Effector memory CD4-positive, alpha-beta T cell (primary cell): Measurements from ENCODE around the gene ZNF286A.
"Not testable (repeated sequence)": the region's sequence is repeated elsewhere in the genome, so short reads cannot be mapped to it uniquely, and the experiment has no call there.

Source experiments
- DNase-seq, 3 donors: peaks; one replicate each; pipeline ENCODE4 v3.0.0-alpha.2; 2020
- H3K27ac ChIP-seq: 2 replicates; pipeline ENCODE4 v1.7.0; 2013; ENCODE audit warnings: mild to moderate bottlenecking, low read length, moderate library complexity; ENCODE audit not compliant: insufficient read depth, poor library complexity, severe bottlenecking
- H3K27me3 ChIP-seq: replicated peaks from 2 replicates; pipeline ENCODE4 v1.7.0; 2013; ENCODE audit warnings: mild to moderate bottlenecking, low read length; ENCODE audit not compliant: insufficient read depth, control insufficient read depth, poor library complexity, severe bottlenecking
- H3K36me3 ChIP-seq: 2 replicates; pipeline ENCODE4 v1.7.0; 2013; ENCODE audit warnings: mild to moderate bottlenecking, low read length, moderate library complexity; ENCODE audit not compliant: control insufficient read depth, insufficient read depth
- H3K4me1 ChIP-seq: 2 replicates; pipeline ENCODE4 v1.7.0; 2013; ENCODE audit warnings: low read length, mild to moderate bottlenecking; ENCODE audit not compliant: control insufficient read depth, insufficient read depth, poor library complexity, severe bottlenecking
- H3K4me3 ChIP-seq: 2 replicates; pipeline ENCODE4 v1.7.0; 2013; ENCODE audit warnings: low read length, low read depth, mild to moderate bottlenecking; ENCODE audit not compliant: insufficient read depth, poor library complexity, severe bottlenecking
- H3K9me3 ChIP-seq: 2 replicates; pipeline ENCODE4 v1.7.0; 2013; ENCODE audit warnings: mild to moderate bottlenecking, low read length, moderate library complexity; ENCODE audit not compliant: control insufficient read depth

Gene ZNF286A

DNA sequence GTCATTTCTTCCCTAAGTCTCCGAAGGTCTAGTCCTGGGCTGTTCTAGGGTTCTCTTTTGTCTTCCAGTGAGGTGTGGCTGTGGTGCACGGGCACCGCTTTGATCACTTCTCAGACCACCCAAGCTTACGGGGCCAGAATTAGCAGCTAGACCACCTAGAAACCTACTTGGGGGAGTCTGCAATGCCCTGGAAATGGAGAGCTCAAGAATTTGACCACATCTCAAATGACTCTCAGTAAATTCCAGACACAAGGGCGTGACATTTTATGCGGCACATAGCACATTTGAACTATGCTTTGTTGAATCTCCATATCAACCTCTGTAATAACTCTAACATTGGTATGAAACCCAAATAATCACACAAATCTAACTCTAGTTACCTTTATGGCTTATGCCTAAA lies 40.3 kb upstream of the ZNF286A start:
- H3K4me1 ChIP-seq = no peaks in the 10 kb centered on the region
- DNase-seq = no peak
- H3K27ac ChIP-seq = no peak overlapping the region

DNA sequence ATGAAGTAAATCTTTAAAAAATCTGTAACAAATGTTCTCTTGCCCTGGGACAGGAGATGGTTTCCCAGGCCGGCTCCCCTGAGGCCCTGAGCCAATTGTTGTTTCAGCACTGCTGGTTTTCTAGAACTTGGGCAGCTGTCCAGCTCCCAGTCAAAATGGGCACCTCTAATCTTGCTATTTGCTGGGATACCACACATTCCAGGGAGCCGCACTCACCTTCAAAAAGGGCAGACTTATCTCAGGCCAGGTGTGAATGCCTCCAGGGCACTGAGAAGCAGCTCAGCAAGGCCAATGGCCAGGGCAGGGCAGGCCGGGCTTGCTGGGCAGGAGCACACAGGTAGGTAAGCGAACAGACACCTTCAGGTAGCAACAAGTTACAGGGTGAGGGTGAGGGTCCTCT lies 39.9 kb upstream of the ZNF286A start:
- no peak for DNase-seq

More for the DNA sequence above, 40.3 kb upstream of the ZNF286A start:
- Histone ChIP-seq H3K9me3 (no peaks in the 10 kb centered on the region), H3K36me3 (no peaks in the 10 kb centered on the region), H3K27me3 (no peaks in the 10 kb centered on the region), H3K4me3 (no peak overlapping the region)

DNA sequence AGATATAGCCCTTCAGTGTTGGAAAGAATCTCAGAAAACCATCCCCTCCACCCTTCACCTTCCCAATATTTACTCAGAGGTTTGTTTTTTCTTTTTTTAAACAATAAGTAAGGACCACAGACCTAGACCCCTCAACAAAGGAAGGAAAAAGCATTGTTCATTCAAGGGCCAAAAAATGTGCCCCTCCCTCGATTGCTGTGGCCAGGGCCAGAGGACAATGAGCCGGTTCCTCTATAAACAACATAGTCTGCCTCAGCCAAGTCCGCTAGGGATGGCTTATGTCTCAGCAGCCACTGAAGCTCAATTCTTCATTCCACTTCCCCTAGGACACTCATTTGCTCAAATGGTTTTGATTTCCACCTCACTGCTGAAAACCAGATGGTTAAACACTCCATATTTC lies 39.5 kb upstream of the ZNF286A start:
- no peaks in the 10 kb centered on the region for H3K36me3 ChIP-seq
- no peak for DNase-seq
- H3K27ac ChIP-seq = no peak overlapping the region
- no peak overlapping the region for H3K4me3 ChIP-seq
- no peaks in the 10 kb centered on the region for H3K27me3 ChIP-seq
- no peaks in the 10 kb centered on the region for H3K9me3 ChIP-seq
- no peaks in the 10 kb centered on the region for H3K4me1 ChIP-seq

More for the DNA sequence above, 39.9 kb upstream of the ZNF286A start:
- no peaks in the 10 kb centered on the region for H3K27me3 ChIP-seq
- no peaks in the 10 kb centered on the region for H3K36me3 ChIP-seq
- no peaks in the 10 kb centered on the region for H3K9me3 ChIP-seq
- no peak overlapping the region for H3K4me3 ChIP-seq
- no peak overlapping the region for H3K27ac ChIP-seq
- no peaks in the 10 kb centered on the region for H3K4me1 ChIP-seq

DNA sequence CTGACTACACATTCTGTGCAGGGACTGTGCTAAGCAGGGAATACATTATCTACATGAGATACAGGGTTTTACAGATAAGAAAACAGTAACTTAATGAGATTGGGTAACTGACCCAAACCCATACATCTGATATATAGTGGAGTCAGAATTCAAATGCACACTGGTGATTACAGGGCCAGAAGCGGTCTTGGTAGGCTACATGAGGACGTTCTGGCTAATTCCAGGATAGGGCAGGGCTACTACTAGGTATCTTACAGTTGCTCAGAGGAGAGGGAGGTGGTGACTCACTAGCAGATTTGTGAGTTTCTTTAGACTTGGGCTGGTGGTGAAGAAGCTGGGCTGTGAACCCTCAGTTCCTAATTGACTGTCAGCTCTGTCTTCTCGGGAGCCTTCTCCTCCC lies 36.9 kb upstream of the ZNF286A start:
- Histone ChIP-seq H3K27ac (no peak overlapping the region), H3K9me3 (no peaks in the 10 kb centered on the region), H3K36me3 (no peaks in the 10 kb centered on the region), H3K27me3 (no peaks in the 10 kb centered on the region), H3K4me3 (no peak overlapping the region), H3K4me1 (no peaks in the 10 kb centered on the region)
- DNase-seq = no peak

DNA sequence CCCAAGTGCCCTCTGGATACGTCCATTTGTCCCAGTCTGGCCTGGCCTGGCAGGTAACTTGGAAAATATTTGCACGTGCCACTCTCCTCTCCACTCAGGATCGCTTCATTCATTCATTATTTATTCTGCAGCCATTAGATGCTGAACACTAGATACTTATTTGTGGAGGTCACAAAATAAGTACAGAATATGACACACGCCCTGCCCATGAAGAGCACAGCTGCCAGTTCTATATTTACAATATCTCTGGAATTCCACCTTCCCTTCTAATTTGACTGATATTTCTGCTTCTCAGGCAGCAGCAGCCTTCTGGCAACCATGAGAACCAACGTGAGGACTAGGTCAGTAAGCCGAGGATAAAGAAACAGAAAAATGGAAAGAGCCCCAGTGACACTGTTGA lies 36.4 kb upstream of the ZNF286A start:
- no peak overlapping the region for H3K4me3 ChIP-seq
- H3K36me3 ChIP-seq = no peaks in the 10 kb centered on the region
- no peaks in the 10 kb centered on the region for H3K9me3 ChIP-seq
- no peak overlapping the region for H3K27ac ChIP-seq
- DNase-seq = no peak
- no peaks in the 10 kb centered on the region for H3K4me1 ChIP-seq
- no peaks in the 10 kb centered on the region for H3K27me3 ChIP-seq

DNA sequence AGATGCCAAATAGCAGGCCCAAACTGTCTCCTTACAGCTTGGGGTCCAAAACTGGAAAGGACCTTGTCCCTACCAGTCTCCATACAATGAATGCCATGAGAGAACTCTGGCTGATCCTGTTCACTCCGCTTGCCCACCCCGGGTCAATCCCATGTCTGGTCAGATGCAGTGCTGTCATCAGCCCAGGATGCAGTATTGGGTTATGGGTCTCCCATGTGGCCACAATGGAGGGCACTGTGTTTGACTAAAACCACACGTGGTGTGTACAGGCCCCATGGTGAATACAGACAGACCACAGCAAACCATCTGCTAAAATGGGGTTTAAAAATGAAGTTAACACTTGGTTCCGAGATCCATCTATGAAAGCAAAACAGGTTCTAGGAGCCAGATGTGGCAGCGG lies 35.9 kb upstream of the ZNF286A start:
- no peak overlapping the region for H3K4me3 ChIP-seq
- no peaks in the 10 kb centered on the region for H3K4me1 ChIP-seq
- H3K9me3 ChIP-seq = no peaks in the 10 kb centered on the region
- H3K36me3 ChIP-seq = no peaks in the 10 kb centered on the region
- no peak overlapping the region for H3K27ac ChIP-seq
- no peaks in the 10 kb centered on the region for H3K27me3 ChIP-seq
- no peak for DNase-seq

- H3K4me3 ChIP-seq, H3K27ac ChIP-seq, H3K9me3 ChIP-seq, H3K4me1 ChIP-seq, H3K27me3 ChIP-seq, H3K36me3 ChIP-seq, DNase-seq: not testable (repeated sequence)
Measured at GRCh38 chr17:15669526-15669925, 30.0 kb upstream of the ZNF286A start.

DNA sequence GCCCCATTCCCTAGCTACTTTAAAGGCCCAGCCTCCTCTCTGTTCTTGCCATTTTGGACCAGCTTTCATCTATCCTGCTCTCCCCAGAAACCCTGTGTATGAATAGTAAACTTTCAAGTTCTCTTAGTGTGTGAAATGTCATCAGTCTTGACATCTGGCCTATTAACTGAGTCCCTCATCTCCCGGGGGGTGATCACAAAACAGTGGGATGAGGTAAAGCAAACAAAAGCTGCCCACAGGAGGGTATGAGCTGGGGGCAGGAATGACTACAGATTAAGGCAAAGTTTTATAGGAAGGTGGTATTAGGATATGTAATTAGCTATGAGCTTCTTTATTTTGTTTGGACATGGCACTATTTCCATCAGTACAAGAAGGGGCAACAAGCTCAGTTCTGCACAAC lies 24.9 kb upstream of the ZNF286A start:
- not testable (repeated sequence) for H3K4me3 ChIP-seq, DNase-seq, H3K9me3 ChIP-seq, H3K27ac ChIP-seq, H3K27me3 ChIP-seq, H3K36me3 ChIP-seq, H3K4me1 ChIP-seq

DNA sequence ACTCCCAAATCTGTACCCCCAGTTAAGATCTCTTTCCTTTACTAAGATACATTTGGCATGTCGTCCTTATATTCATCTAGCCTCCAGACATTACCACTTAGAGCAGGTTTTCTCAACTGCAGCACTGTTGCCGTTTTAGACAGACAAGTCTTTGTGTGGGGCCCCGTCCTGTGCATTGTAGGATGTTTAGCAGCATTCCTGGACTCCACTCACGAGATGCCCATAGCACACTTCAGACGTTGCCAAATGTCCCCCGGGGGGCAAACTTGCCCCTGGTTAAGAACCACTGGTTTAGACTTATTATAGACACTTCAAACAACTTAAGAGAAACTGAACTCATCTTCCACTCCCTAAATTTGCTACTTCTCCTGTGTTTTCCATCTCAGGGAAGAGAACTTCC lies 23.6 kb upstream of the ZNF286A start:
- not testable (repeated sequence) for H3K4me1 ChIP-seq, DNase-seq

DNA sequence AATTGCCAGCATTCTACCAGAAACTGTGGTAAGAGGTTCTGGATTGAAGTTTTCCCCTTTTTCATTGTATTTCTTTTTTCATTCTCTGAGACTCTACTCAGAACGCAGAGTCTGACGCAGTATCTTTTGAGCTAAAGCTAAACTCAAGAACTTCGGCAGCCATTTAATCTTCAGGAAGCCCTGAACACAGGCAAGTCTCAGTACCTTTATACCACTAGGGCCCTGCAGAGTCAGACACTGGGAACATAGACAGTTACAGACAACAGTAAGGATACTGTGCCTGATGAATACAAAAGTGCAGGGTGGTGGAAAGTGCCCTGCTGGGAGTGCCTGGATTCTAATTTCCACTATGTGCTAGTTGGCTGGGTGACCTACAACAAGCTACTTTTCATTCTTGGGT lies 16.4 kb upstream of the ZNF286A start:
- DNase-seq, H3K27ac ChIP-seq, H3K9me3 ChIP-seq, H3K36me3 ChIP-seq, H3K27me3 ChIP-seq, H3K4me3 ChIP-seq, H3K4me1 ChIP-seq: not testable (repeated sequence)

More for the DNA sequence above, 23.6 kb upstream of the ZNF286A start:
- not testable (repeated sequence) for H3K4me3 ChIP-seq, H3K36me3 ChIP-seq, H3K27me3 ChIP-seq, H3K27ac ChIP-seq, H3K9me3 ChIP-seq
